ENCODE results near the gene RARB.

Gene RARB

GRCh38 chr3:25473246-25473645 lies 45.2 kb downstream of the RARB start:
- no peak for DNase-seq

GRCh38 chr3:25474052-25474451 lies 46.0 kb downstream of the RARB start:
- DNase-seq, result no peak

- DNase-seq, result no peak
Measured at GRCh38 chr3:25476639-25477038, 48.6 kb downstream of the RARB start.

- no peak for DNase-seq
Measured at GRCh38 chr3:25478211-25478757, 50.2 kb downstream of the RARB start.

GRCh38 chr3:25478964-25479726 lies 51.1 kb downstream of the RARB start:
- no peak for DNase-seq

- DNase-seq, result no peak
Measured at GRCh38 chr3:25479727-25480010, 51.6 kb downstream of the RARB start.

- DNase-seq, result no peak
Measured at GRCh38 chr3:25480811-25481210, 52.7 kb downstream of the RARB start.

GRCh38 chr3:25481386-25481785 lies 53.3 kb downstream of the RARB start:
- DNase-seq, result no peak

- no peak for DNase-seq
Measured at GRCh38 chr3:25483456-25483855, 55.4 kb downstream of the RARB start.

- DNase-seq, result no peak
Measured at GRCh38 chr3:25485673-25486072, 57.6 kb downstream of the RARB start.

GRCh38 chr3:25486932-25487331 lies 58.9 kb downstream of the RARB start:
- no peak for DNase-seq

- no peak for DNase-seq
Measured at GRCh38 chr3:25489858-25490593, 62.0 kb downstream of the RARB start.

GRCh38 chr3:25493246-25493645 lies 65.2 kb downstream of the RARB start:
- DNase-seq, result no peak

GRCh38 chr3:25493786-25494185 lies 65.7 kb downstream of the RARB start:
- DNase-seq, result no peak

GRCh38 chr3:25495304-25495703 lies 67.2 kb downstream of the RARB start:
- DNase-seq, result no peak

- DNase-seq, result no peak
Measured at GRCh38 chr3:25495726-25496253, 67.7 kb downstream of the RARB start.

- DNase-seq, result no peak
Measured at GRCh38 chr3:25497096-25497495, 69.0 kb downstream of the RARB start.

GRCh38 chr3:25500706-25501210 lies 72.7 kb downstream of the RARB start:
- DNase-seq, result no peak

- no peak for DNase-seq
Measured at GRCh38 chr3:25502233-25502632, 74.2 kb downstream of the RARB start.

GRCh38 chr3:25503898-25504301 lies 75.8 kb downstream of the RARB start:
- no peak for DNase-seq

- no peak for DNase-seq
Measured at GRCh38 chr3:25505581-25505980, 77.5 kb downstream of the RARB start.

GRCh38 chr3:25507811-25508210 lies 79.7 kb downstream of the RARB start:
- no peak for DNase-seq

GRCh38 chr3:25508433-25508832 lies 80.4 kb downstream of the RARB start:
- DNase-seq, result no peak

GRCh38 chr3:25508901-25509300 lies 80.8 kb downstream of the RARB start:
- DNase-seq, result no peak
